ENCODE data around the gene SP2. TPM values are rescaled to one million over a fixed set of nuclear protein-coding genes. Genes with fewer than 3 reads are reported as not detected.

SP2 gene
- total and polyA plus RNA-seq, 2 donors from 2014 or later = 9.0 to 23.6 TPM

DNA sequence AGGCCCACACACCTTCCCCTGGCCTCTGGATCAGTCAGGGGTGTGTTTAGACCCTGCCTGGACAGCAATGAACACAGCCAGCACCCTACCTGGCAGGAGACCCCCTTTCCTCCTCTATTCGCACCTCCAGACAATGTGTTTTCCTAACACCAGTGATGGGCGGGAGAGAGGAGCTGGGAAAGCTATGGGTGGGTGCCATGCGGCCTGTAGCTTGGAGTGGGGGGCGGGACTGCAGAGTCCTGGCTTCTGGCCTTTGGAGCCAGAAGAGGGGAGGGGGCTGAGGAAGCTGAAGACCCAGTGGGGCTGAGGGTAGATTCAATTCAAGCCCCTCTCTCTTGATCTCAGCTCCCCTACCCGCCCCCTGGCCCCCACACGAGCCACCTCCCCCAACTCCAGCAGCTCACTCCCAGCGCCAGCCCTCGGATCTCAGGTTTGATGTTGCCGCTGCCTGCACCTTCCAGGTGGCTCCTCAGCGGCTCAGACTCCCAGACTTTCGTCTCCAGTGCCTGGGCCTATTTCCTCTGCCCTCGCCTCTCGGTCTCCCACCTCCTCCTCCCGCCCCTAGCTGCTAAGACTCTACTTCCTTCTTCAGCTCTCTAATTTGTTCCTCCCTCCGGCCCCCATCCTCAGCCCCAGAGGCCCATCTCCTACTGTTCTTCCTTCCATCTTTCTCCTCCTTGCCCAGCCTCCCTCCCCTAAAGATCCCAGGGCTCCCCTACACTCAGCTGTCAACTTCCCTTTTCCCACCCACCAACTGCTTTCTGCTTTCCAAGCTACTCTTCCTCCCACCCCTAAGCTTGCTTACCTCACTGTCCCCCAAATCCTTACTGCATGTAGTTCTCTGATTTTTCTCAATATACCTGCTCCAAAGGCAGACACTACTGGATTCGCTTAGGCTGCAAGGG, 38.2 kb upstream of the SP2 start:
- FAIRE-seq (no peak), DNase-seq (no peak)
- Histone ChIP-seq H3K27me3 (ENCODE audit: control insufficient read depth, insufficient read depth, low read length) (peaks cover 20% of the 10 kb centered on the region), H3K27ac (ENCODE audit: low read depth in 2 of 2, low read length in 2 of 2) (no peak overlapping the region), H3K4me3 (ENCODE audit: low read length in 3 of 3) (no peak overlapping the region), H3K9me3 (ENCODE audit: control insufficient read depth in 2 of 3, insufficient read depth in 1 of 3, low read length in 3 of 3) (no peaks in the 10 kb centered on the region), H3K9ac (ENCODE audit: low read length in 3 of 3) (no peak overlapping the region), H3K4me1 (ENCODE audit: control insufficient read depth in 2 of 3, insufficient read depth in 2 of 3, low read depth in 1 of 3, low read length in 3 of 3) (no peaks in the 10 kb centered on the region), H3K36me3 (ENCODE audit: control insufficient read depth in 2 of 3, insufficient read depth in 3 of 3, low read length in 3 of 3) (no peaks in the 10 kb centered on the region)
- intact Hi-C loops (cut with DNase I) = no loop called here
- TF ChIP-seq CTCF (IDR thresholded peaks at IDR 0.05; ENCODE audit: borderline replicate concordance, extremely low read depth, insufficient read depth) = no peak

DNA sequence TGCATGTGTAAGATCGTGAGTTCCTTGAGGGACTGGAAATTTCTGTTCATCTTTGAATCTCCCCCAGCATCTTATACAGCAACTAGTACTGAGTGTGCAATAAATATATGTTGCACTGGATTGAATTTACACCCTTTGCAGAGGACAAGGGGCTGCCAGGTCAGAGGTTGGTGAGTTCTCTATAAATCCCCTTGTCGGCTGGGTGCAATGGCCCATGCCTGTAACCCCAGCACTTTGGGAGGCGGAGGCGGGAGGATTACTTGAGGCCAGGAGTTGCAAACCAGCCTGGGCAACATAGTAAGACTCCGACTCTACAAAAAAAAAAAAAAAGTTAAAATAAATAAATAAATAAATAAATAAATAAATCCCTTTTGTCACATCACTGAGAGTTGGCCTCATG, 35.6 kb upstream of the SP2 start:
- H3K9me3 ChIP-seq (ENCODE audit: control insufficient read depth in 2 of 3, insufficient read depth in 1 of 3, low read length in 3 of 3) = no peaks in the 10 kb centered on the region
- H3K27ac ChIP-seq (ENCODE audit: low read depth in 2 of 2, low read length in 2 of 2) = no peak overlapping the region
- H3K36me3 ChIP-seq (ENCODE audit: control insufficient read depth in 2 of 3, insufficient read depth in 3 of 3, low read length in 3 of 3) = no peaks in the 10 kb centered on the region
- DNase-seq = peak in 4 of 5 donors; percentile 78 to 88 (median 84)
- no peak for TF ChIP-seq CTCF (IDR thresholded peaks at IDR 0.05; ENCODE audit: borderline replicate concordance, extremely low read depth, insufficient read depth)
- H3K4me3 ChIP-seq (ENCODE audit: low read length in 3 of 3) = no peak overlapping the region
- peaks cover 0 to 3% (median 0%) of the 10 kb centered on the region in 3 donors for H3K4me1 ChIP-seq (ENCODE audit: control insufficient read depth in 2 of 3, insufficient read depth in 2 of 3, low read depth in 1 of 3, low read length in 3 of 3)
- H3K27me3 ChIP-seq (ENCODE audit: control insufficient read depth, insufficient read depth, low read length) = no peaks in the 10 kb centered on the region
- H3K9ac ChIP-seq (ENCODE audit: low read length in 3 of 3) = no peak overlapping the region
- no peak for FAIRE-seq
- intact Hi-C loops (cut with DNase I) = no loop called here

GRCh38 chr17:47862621-47863440, 33.2 kb upstream of the SP2 start:
- DNase-seq (no peak), FAIRE-seq (no peak)
- no peak overlapping the region for H3K9ac ChIP-seq (ENCODE audit: low read length in 3 of 3)
- no peaks in the 10 kb centered on the region for H3K36me3 ChIP-seq (ENCODE audit: control insufficient read depth in 2 of 3, insufficient read depth in 3 of 3, low read length in 3 of 3)
- H3K9me3 ChIP-seq (ENCODE audit: control insufficient read depth in 2 of 3, insufficient read depth in 1 of 3, low read length in 3 of 3) = no peaks in the 10 kb centered on the region
- no peak overlapping the region for H3K4me3 ChIP-seq (ENCODE audit: low read length in 3 of 3)
- peaks cover 0 to 3% (median 0%) of the 10 kb centered on the region in 3 donors for H3K4me1 ChIP-seq (ENCODE audit: control insufficient read depth in 2 of 3, insufficient read depth in 2 of 3, low read depth in 1 of 3, low read length in 3 of 3)
- no peaks in the 10 kb centered on the region for H3K27me3 ChIP-seq (ENCODE audit: control insufficient read depth, insufficient read depth, low read length)
- TF ChIP-seq CTCF (IDR thresholded peaks at IDR 0.05; ENCODE audit: borderline replicate concordance, extremely low read depth, insufficient read depth) = no peak
- intact Hi-C loops (cut with DNase I) = no loop called here
- no peak overlapping the region for H3K27ac ChIP-seq (ENCODE audit: low read depth in 2 of 2, low read length in 2 of 2)

Measured in kidney (tissue), 14 donors.